GM21367 (cell line): ENCODE measurements around the gene EDC3.
"Not testable (repeated sequence)": the region's sequence is repeated elsewhere in the genome, so short reads cannot be mapped to it uniquely, and the experiment has no call there.

Experiments used
- ATAC-seq: cut with Tn5 transposase; IDR thresholded peaks from one replicate; pipeline ENCODE4 v1.9.1; 2021; ENCODE audit not compliant: unreplicated experiment

EDC3 gene, protein sequence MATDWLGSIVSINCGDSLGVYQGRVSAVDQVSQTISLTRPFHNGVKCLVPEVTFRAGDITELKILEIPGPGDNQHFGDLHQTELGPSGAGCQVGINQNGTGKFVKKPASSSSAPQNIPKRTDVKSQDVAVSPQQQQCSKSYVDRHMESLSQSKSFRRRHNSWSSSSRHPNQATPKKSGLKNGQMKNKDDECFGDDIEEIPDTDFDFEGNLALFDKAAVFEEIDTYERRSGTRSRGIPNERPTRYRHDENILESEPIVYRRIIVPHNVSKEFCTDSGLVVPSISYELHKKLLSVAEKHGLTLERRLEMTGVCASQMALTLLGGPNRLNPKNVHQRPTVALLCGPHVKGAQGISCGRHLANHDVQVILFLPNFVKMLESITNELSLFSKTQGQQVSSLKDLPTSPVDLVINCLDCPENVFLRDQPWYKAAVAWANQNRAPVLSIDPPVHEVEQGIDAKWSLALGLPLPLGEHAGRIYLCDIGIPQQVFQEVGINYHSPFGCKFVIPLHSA

DNA sequence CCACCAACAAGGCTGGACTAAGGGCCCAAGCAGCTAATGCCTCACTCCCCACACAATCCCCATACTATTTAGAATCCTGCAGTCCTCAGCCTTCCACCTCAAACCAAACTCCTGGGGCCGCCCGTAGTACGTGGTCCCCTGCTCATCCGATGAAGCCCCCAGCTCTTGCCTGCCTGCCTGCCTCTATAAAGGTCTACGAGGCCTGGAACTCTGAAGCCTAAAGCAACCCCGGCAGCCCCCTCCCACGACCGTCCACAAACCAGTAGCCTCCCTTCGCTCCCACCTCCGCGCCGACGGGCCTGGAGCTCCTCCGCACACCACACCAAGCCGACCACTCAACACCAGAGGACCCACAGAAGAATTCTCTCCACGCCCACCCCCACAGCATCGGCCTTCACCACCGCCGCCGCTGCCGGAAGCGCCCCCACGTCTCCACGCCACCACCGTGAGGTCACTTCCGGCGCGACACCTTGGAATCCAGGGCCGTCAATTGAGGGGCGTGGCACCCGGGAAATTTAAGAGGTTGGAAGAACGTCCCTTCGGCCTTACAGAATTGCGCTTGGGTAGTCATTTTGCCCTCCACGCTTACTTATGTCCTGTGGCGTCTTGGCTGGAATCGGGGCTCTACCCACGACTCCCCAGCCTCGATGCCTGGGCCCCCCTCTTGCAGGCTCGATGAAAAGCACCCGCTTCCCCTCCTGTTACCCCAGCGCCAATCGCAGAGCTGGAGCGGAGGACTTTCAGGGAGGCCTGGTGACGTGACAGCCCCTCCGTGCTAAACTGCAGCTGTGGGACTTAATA lies at the start of gene EDC3:
Gene EDC3, minus strand, starts transcription at position 428 of the 801 bp plus-strand sequence. CDS start 20,900 bp downstream, outside the sequence.
- peak; percentile 74 for ATAC-seq

DNA sequence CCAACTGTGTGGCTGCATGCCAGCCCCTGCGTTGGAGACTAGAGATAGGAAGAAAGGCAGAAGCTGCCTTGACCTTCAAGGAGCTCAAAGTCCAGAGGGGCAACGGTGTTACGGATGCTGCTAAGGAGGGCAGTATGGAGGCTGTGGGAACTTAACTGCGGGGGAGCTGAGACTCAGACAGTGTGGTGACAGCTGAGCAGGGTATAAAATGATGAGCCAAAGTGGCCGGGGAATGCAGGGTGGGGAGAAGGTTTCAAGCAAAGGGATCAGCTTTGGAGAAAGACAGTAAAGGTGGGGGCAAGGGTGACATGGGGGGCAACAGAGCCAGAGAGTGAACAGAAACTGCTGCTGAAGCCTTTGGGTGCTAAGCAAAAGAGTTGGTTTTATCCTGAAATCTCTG lies 46.6 kb upstream of the EDC3 start:
- ATAC-seq, result no peak

DNA sequence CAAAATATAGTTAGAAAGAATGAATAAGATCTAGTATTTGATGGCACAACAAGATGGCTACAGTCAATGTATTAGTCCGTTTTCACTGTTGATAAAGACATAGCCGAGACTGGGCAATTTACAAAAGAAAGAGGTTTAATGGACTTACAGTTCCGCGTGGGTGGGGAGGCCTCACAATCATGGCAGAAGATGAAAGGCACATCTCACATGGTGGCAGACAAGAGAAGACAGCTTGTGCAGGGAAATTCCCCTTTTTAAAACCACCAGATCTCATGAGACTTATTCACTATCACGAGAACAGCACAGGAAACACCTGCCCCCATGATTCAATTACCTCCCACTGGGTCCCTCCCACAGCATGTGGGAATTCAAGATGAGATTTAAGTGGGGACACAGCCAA lies 42.4 kb upstream of the EDC3 start:
- ATAC-seq, result not testable (repeated sequence)

DNA sequence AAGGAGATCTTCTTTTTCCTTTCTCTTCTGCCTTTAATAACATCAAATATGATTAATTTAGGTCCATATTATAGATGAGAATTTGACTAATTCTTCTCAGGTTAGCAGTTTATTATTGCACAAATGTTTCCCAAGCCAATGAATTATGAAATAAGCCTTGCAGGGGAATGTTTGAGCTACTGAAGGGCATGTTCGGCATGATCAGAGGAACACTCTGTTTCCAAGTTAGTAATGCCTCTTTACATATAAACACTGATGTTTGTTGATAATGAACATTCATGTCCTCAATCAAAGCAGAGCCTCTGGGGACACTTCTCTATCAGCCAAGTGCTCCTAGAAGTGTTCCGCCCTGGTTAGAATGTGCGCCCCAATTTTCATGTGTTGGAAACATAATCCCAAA lies 39.5 kb upstream of the EDC3 start:
- ATAC-seq, result no peak

DNA sequence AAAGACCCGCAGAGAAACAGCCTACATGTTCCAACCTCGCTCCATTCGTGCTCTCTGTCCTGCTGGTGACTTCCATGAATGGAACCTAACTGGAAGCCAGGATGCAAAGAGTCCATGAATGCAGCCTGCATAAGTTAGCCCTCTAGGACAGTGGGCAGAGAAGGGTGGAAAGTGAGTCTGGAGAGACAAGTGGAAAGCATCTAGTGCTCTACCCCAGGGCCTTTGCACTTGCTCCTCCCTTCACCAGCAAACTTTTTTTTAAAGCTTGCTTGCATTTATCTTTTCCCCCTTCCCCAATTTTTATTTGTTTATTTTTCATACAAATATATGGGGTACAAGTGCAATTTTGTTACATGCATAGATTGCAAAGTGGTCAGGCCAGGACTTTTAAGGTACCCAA lies 37.4 kb upstream of the EDC3 start:
- no peak for ATAC-seq

DNA sequence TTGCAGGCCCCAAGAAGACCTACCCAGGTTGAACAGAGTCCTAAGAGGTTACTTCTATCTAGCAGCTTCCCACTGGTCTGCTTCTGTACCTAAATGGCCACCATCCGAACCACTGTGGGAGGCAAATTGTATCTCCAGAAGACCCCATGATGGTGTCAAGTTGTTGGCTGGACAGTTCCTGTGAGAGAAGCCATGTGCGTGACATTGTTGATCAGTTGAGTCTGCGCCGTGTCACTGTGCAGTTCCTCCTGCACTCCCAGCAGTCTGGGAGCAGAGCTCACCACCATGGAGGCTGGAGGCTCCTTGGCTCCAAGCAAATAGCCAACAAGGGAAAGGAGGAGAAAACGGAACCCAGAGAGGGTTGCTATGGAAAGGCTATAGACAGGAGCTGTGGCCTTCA lies 37.0 kb upstream of the EDC3 start:
- ATAC-seq, result no peak

DNA sequence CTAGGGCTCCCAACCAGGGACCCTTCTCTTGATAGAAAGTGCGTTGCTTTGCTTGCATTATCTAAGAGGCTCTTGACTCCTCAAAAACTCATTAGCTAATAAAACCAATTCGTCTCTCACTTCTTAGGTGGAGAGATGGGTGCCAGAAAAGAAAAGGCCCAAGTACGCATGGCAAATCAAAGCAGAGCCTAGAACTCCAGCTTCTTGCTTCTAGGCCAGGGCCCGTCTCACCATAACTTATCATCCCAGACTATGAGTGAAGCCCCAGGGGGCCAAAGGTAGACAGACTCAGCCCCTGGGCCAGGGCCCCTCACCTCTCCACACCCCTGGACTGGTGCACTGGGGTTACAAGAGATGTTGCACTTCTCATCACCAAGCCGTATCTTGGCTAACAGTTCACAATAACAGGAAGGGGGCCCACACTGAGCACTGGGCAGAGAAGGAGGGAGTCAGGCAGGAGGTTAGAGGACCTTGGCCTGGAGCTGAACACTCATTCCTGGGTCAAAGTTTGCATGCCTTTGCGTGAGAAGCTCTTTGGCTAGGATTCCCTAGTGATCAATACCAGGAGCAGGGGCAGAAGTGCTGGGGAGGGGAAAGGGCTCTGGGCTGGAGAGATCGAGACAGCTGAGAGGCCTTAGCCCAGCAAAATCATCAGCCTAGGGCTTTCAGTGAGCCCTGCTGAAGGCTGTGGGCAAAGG lies 34.9 kb upstream of the EDC3 start:
- ATAC-seq, result no peak

DNA sequence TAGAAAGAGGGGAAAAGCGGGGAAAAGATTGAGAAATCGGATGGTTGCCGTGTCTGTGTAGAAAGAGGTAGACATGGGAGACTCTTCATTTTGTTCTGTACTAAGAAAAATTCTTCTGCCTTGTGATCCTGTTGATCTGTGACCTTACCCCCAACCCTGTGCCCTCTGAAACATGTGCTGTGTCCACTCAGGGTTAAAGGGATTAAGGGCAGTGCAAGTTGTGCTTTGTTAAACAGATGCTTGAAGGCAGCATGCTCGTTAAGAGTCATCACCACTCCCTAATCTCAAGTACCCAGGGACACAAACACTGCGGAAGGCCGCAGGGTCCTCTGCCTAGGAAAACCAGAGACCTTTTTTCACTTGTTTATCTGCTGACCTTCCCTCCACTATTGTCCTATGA lies 33.5 kb upstream of the EDC3 start:
- not testable (repeated sequence) for ATAC-seq

DNA sequence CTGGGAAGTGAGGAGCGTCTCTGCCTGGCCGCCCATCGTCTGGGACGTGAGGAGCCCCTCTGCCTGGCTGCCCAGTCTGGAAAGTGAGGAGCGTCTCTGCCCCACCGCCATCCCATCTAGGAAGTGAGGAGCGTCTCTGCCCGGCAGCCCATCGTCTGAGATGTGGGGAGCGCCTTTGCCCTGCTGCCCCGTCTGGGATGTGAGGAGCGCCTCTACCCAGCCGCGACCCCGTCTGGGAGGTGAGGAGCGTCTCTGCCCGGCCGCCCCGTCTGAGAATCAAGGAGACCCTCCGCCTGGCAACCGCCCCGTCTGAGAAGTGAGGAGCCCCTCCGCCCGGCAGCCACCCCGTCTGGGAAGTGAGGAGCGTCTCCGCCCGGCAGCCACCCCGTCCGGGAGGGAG lies 32.9 kb upstream of the EDC3 start:
- not testable (repeated sequence) for ATAC-seq

DNA sequence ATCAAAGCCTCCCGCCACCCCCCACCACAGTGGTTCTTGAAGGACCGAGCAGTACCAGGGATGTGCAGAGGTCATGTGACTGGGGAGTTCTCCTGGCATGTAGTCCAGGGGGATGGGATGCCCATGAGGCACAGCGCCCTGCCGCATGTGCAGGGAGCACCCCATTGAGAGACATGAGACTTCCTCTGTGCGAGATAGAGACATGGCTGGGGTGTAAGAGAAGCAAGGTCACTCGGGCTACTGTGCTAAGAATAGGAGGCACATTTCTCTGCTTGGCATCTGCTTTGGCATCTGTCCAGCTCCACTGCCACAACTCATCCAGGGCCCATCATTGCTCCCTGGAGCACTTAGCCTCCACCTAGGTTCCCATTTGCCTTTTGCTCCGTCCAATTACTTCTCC lies 31.9 kb upstream of the EDC3 start:
- ATAC-seq, result no peak

DNA sequence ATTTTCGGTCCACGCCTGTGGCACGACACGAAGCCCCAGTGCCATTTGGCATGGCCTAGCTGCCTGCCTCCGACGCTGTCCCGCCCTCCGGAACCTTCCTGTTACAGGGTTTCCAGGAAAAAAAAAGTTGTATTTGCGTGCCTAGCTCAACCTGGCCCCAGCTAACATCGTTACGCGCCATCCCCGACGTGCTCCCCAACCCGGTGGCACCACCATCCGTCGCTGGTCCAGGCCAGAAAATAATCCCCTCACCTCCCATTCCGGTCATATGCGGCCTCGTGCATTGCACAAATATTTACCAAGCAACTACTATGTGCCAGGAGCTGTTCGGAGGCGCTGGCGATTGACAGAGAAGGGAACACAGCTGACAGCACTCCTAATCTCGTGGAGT lies 30.9 kb upstream of the EDC3 start:
- ATAC-seq, result no peak

DNA sequence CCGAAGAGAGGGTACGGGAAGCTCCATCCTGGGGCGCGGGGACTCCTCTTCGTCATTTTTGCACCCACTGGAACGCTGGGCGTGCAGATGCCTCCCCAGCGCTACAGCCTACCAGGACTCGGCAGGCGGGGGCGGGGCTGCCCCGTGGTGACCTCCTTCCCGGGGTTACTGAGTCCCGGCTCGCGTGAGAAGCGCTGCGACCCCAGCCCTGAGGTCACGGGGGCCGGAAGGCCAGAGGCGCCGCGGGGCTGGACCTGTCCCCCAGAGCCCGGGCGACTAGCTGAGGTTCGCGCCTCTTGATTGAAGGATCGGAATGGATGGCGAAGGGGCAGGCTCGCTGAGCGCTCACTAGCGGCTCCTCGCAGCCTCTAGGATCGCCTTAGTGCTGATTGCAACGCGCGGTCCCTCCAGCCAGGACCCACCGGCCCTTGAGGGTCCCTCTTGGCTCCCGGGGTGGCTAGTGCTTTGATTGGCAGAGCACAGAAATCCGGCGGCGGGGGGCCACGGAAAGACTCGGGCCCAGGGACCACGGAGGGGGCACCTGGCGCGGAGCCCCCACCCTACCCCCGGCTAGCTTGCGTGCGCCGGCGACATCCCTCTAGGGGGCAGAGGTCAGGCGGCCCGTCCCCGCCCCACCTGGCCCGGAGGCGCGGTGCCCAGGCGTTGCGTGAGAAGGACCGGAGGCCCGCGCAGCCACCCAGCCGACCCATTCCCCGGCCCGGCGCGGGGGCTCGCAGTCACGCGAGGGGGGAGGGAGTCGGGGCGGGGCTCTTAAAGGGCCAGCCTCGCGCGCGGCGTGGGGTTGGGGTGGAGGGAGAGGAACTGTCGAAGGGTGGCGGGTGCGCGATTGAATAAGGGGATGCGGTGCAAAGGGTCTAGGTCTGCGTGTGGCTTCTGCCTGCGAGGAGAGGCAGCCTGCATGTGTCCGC lies 30.3 kb upstream of the EDC3 start:
- no peak for ATAC-seq

DNA sequence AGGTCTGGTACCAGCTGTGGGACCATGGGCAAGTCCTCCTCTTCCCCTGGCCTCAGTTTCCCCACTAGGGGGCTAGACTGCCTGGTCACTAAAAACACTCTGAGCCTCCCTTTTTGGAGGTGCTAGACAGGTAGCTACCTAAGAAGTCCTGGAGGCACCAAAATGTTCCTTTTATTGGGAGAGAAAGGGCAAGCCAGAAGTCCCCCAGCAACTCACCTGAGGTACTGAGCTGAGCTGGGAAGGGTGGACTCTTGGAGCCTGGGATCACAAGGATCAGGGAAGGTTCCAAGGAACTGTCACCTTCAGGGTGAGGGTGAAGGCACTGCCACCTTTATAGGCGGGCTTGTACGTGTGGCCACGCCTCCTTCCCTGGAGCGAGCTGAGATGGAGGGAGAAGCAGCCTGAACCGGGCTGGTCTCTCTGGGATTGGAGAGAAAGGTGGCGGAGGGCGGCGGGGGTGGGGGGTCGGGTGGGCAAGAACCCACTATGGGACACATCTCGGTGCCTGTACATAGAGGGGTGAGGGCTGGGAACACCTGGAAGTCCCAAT lies 29.5 kb upstream of the EDC3 start, which contains the start of gene CYP1A1:
Gene CYP1A1, minus strand, starts transcription at position 304 of the 550 bp plus-strand sequence. CDS start 2,431 bp downstream, outside the sequence.
- no peak for ATAC-seq

DNA sequence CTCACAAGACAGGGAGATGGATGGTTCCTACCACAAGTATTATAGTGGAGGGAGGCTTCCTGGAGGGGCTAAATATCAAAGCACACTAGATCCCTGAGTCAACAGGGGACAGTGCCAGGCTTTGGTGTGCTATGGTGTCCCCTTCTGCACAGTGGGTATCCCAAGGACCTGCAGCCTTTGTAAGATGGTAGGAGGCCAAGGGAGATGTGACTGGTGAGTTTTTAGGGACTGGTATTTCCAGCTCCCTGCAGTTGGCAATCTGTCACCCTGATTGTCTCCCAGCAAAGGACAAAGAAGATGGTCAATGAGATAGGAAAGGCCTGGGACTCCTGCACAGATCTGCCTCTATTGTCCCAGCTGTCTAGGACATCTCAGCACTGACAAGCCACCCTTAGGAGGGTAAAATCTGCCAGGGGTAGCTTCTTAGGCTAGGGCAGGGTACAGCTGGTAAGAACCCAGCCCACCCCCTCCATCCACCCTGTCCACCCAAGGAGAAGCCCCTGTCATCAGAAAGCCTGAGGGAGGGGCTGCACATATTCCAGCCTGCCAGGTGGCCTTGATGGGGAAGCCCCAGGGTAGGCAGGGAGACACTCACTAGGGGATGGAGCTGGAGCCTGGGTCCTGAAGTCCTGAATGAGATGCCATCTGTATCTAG lies 28.9 kb upstream of the EDC3 start:
- no peak for ATAC-seq

DNA sequence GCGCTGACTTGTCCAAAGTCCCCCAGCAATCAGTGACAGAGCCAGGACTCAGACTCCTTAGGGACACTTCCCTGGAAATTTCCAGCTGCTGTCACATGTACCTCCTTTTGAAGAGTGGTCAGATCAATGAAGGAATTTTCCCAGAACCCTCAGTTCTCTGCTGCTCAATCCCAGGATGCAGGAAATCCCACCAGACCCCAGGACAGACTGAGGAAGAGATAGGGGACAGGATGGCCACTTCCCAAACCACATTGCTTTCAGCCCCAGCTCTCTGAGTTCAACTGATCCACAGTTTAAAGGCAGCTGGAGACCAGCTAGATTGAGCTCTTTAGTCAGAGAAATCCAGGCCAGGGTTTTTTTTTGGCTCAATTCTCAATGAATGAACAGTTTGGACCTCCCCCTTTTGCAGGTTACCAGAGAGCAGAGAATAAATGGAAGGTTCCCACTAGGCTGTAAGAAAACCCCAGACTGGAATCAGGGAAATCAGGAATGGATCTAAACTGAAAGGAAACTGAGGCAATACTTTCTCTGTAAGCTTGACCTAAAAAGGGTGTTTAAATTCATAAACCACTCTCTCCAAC lies 28.0 kb upstream of the EDC3 start:
- no peak for ATAC-seq

DNA sequence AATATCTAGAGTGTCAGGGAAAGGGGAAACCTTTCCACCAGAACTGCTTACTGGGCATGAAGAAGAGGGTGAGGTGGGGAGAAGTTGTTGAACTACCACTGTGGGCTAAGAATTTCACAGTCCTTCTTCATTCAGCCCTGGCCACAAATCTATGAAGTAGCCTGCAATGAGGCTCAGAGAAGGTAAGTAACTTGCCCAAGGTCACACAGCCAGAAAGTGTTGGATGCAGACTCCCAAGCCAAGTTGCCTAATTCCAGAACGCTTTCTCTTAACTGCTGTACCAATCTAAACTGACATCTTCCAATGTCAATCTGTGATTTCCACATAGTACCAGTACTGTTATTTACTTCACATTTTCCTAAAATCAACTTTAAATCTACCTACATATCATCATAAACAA lies 27.4 kb upstream of the EDC3 start:
- ATAC-seq, result no peak

DNA sequence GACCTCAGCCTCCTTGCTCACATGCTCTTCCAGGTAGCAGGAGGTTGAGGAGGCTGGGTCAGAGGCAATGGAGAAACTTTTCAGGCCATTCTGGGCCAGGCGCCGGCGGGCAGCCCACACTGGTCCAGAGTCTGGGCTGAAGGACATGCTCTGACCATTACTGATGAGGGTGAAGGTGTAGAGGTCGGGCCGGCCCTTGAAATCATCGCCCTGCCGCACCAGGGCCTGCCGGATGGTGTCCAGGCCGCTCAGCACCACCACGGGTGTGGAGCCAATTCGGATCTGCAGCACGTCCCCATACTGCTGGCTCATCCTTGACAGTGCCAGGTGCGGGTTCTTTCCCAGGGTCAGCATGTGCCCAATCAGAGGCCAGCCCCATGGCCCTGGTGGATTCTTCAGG lies 26.8 kb upstream of the EDC3 start:
- no peak for ATAC-seq

DNA sequence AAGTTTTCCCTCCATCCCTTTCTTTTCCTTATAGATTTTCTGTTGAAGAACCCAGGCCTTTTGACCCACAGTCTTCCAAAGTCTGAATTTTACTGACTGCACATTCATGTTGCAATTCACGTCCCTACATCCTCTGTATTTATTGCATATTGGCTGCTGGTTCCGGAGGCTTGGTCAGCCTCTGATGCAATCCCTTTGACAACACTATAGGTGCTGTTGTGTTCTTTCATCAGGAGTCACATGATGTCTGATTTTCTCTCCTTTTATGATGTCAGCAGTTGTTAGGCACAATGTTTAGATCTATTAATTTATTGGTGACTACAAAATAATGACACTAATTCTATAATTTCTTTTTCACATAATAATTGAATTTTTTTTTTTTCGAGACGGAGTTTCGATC lies 20.8 kb upstream of the EDC3 start:
- ATAC-seq, result no peak

DNA sequence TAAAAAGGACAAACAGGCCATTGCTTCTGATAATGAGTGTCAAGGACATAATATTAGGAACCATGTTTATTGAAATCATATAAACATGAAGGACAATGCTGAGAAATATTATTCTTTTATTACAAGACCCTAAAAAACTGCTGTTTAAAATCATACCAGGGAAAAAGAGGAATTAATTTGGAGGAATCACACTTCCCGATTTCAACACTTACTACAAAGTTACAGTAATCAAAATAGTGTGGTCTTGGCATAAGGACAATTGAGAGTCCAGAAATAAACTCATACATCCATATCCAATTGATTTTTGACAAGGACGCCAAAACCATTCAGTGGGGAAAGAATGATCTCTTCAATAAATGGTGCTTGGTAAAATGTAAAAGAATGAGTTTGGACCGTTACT lies 16.5 kb upstream of the EDC3 start:
- ATAC-seq, result no peak
